G401 (cell line): ENCODE data around the gene TEK. TPM values are rescaled to one million over a fixed set of nuclear protein-coding genes. Genes with fewer than 3 reads are reported as not detected.
A peak's percentile ranks its signal among the peaks of the same experiment; 100 is the strongest.

Experiments used
- DNase-seq: peaks from one replicate; pipeline ENCODE4 v3.0.0-alpha.2; 2015; ENCODE audit warnings: low spot score
- in situ Hi-C: cut with HindIII; loops from 2 replicates; pipeline ENCODE4 v1.10.0; 2016; ENCODE audit warnings: low sequenced_read_pairs, mixed read lengths
- total RNA-seq: library from RNA; depleted of rRNA; stranded (reverse); fragments of >200 nt; shearing (Covaris generic); gene quantifications from 2 replicates; pipeline ENCODE4 v1.2.3, GENCODE V29; 2014

Gene TEK
- total RNA-seq, 1 experiment from 2014 or later, result not detected

- no peak for DNase-seq
- in situ Hi-C loops, result no loop called here
These were observed 56.0 kb downstream of the TEK start for GRCh38 chr9:27165068-27165467.

GRCh38 chr9:27165670-27166069, 56.6 kb downstream of the TEK start:
- in situ Hi-C loops, result no loop called here
- peak; percentile 10 for DNase-seq

GRCh38 chr9:27168496-27168895, 59.5 kb downstream of the TEK start:
- in situ Hi-C loops, result no loop called here
- DNase-seq, result no peak

- in situ Hi-C loops, result no loop called here
- no peak for DNase-seq
These were observed 59.9 kb downstream of the TEK start for GRCh38 chr9:27168951-27169350.

- no peak for DNase-seq
- in situ Hi-C loops, result no loop called here
These were observed 67.9 kb downstream of the TEK start for GRCh38 chr9:27176971-27177370.

GRCh38 chr9:27179245-27179865, 70.3 kb downstream of the TEK start:
- no peak for DNase-seq
- in situ Hi-C loops, result no loop called here

- in situ Hi-C loops, result no loop called here
- no peak for DNase-seq
These were observed 72.4 kb downstream of the TEK start for GRCh38 chr9:27181381-27181780.

- in situ Hi-C loops, result no loop called here
- no peak for DNase-seq
These were observed 73.4 kb downstream of the TEK start for GRCh38 chr9:27182421-27182820.

- in situ Hi-C loops, result no loop called here
- DNase-seq, result no peak
These were observed 74.1 kb downstream of the TEK start for GRCh38 chr9:27183131-27183530.

- peak; percentile 21 for DNase-seq
- in situ Hi-C loops, result no loop called here
These were observed 74.7 kb downstream of the TEK start for GRCh38 chr9:27183701-27184100.

- DNase-seq, result no peak
- in situ Hi-C loops, result no loop called here
These were observed 75.7 kb downstream of the TEK start for GRCh38 chr9:27184556-27185351.

GRCh38 chr9:27188426-27188825, 79.4 kb downstream of the TEK start:
- no peak for DNase-seq
- in situ Hi-C loops, result no loop called here

- in situ Hi-C loops, result no loop called here
These were observed 80.4 kb downstream of the TEK start for GRCh38 chr9:27189426-27189825.

GRCh38 chr9:27192291-27192960, 83.4 kb downstream of the TEK start:
- in situ Hi-C loops, result no loop called here
- DNase-seq, result no peak

More at GRCh38 chr9:27189426-27189825, 80.4 kb downstream of the TEK start:
- DNase-seq, result no peak

- in situ Hi-C loops, result no loop called here
- no peak for DNase-seq
These were observed 84.9 kb downstream of the TEK start for GRCh38 chr9:27193886-27194285.

- DNase-seq, result no peak
- in situ Hi-C loops, result no loop called here
These were observed 85.5 kb downstream of the TEK start for GRCh38 chr9:27194401-27195091.

- in situ Hi-C loops, result no loop called here
- DNase-seq, result no peak
These were observed 86.2 kb downstream of the TEK start for GRCh38 chr9:27195191-27195590.

- in situ Hi-C loops, result no loop called here
- no peak for DNase-seq
These were observed 87.4 kb downstream of the TEK start for GRCh38 chr9:27196383-27196782.

- in situ Hi-C loops, result no loop called here
- DNase-seq, result no peak
These were observed 89.2 kb downstream of the TEK start for GRCh38 chr9:27198190-27198589.

- in situ Hi-C loops, result no loop called here
- no peak for DNase-seq
These were observed 93.0 kb downstream of the TEK start for GRCh38 chr9:27202056-27202455.
